H1 (cell line): ENCODE results near the gene UGT3A1. TPM values are rescaled to one million over a fixed set of nuclear protein-coding genes. Genes with fewer than 3 reads are reported as not detected.

Experiments
- BRCA1 ChIP-seq: IDR thresholded peaks from 2 replicates; pipeline ENCODE4 v1.6.1; 2012; ENCODE audit warnings: low read depth, low read length, improper control_type of control experiment
- RAD21 ChIP-seq, 2 experiments: IDR thresholded peaks in 1 of 2; conservative IDR thresholded peaks in 1 of 2; 2 replicates each; pipeline ENCODE4 v1.6.1; 2011; ENCODE audit warnings: low read depth in 2 of 2, low read length in 2 of 2, improper control_type of control experiment in 1 of 2, inconsistent platforms in 1 of 2, mild to moderate bottlenecking in 1 of 2, moderate library complexity in 1 of 2
- RBBP5 ChIP-seq: IDR thresholded peaks from 2 replicates; pipeline ENCODE4 v1.7.1; 2012; ENCODE audit warnings: low read depth, mild to moderate bottlenecking, inconsistent platforms, low read length, moderate library complexity, borderline replicate concordance
- RFX5 ChIP-seq: IDR thresholded peaks from 2 replicates; pipeline ENCODE4 v1.6.1; 2011; ENCODE audit warnings: low read depth, low read length, improper control_type of control experiment, borderline replicate concordance
- SP1 ChIP-seq: IDR thresholded peaks from 2 replicates; pipeline ENCODE4 v1.6.1; 2011; ENCODE audit warnings: low read depth, low read length
- SP4 ChIP-seq: IDR thresholded peaks from 2 replicates; pipeline ENCODE4 v1.6.1; 2012; ENCODE audit warnings: low read length, inconsistent platforms
- TAF1 ChIP-seq: IDR thresholded peaks from 2 replicates; pipeline ENCODE4 v1.6.1; 2011; ENCODE audit warnings: mild to moderate bottlenecking, low read depth, low read length
- polyA plus RNA-seq, 7 experiments: library from polyadenylated mRNA; depleted of rRNA in 3 of 7; stranded (reverse) in 5 of 7; unstranded in 2 of 7; fragments of >200 nt in 5 of 7; fragments of 200-250 nt in 2 of 7; gene quantifications; 1 replicate in 5 of 7; 2 replicates in 1 of 7; 4 replicates in 1 of 7; pipeline versions ENCODE4 v1.2.1 to v1.2.3, GENCODE V29; 2011 to 2013; ENCODE audit warnings: missing spikeins in 2 of 7, mixed read lengths in 2 of 7
- total RNA-seq: library from RNA; stranded (reverse); fragmentation: NEBNext Ultra II Directional; extraction: Animal tissue kit (Norgen Biotek cat#: 25700); gene quantifications from 2 replicates; pipeline ENCODE4 v1.2.1, GENCODE V29; 2021
- TF ChIP-seq, protein P1 (sequence below): fragments of 300-600 bp; sonication (generic); IDR thresholded peaks from 2 replicates; pipeline ENCODE4 v1.7.1; 2012; ENCODE audit warnings: low read length, moderate library complexity, mild to moderate bottlenecking, inconsistent platforms; ENCODE audit not compliant: insufficient replicate concordance

Gene UGT3A1
- total and polyA plus RNA-seq, 2 of the 8 experiments (the other 6 are each of a cell fraction or from before 2014, with no cell fraction given), result 2.4 to 3.4 TPM

DNA sequence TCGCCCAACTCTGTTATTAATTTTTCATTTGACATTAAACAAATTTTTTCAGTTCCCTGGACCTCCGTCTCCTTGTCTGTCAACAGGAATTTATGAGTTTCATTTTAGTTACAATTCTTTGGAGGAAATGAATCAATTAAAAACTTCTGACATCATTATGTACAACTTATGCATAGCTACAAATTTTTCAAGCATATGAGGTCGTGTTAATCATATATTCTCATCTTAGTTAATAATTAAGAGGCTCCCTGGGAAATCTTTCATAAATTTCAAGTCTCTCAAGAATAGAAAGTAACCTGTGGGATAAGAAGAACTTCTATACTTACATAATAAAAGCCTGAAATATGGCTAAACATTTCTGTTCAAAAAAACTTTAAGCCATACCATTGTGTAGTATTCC lies 3.4 kb downstream of the UGT3A1 start (continued):
- TF ChIP-seq, protein P1, sequence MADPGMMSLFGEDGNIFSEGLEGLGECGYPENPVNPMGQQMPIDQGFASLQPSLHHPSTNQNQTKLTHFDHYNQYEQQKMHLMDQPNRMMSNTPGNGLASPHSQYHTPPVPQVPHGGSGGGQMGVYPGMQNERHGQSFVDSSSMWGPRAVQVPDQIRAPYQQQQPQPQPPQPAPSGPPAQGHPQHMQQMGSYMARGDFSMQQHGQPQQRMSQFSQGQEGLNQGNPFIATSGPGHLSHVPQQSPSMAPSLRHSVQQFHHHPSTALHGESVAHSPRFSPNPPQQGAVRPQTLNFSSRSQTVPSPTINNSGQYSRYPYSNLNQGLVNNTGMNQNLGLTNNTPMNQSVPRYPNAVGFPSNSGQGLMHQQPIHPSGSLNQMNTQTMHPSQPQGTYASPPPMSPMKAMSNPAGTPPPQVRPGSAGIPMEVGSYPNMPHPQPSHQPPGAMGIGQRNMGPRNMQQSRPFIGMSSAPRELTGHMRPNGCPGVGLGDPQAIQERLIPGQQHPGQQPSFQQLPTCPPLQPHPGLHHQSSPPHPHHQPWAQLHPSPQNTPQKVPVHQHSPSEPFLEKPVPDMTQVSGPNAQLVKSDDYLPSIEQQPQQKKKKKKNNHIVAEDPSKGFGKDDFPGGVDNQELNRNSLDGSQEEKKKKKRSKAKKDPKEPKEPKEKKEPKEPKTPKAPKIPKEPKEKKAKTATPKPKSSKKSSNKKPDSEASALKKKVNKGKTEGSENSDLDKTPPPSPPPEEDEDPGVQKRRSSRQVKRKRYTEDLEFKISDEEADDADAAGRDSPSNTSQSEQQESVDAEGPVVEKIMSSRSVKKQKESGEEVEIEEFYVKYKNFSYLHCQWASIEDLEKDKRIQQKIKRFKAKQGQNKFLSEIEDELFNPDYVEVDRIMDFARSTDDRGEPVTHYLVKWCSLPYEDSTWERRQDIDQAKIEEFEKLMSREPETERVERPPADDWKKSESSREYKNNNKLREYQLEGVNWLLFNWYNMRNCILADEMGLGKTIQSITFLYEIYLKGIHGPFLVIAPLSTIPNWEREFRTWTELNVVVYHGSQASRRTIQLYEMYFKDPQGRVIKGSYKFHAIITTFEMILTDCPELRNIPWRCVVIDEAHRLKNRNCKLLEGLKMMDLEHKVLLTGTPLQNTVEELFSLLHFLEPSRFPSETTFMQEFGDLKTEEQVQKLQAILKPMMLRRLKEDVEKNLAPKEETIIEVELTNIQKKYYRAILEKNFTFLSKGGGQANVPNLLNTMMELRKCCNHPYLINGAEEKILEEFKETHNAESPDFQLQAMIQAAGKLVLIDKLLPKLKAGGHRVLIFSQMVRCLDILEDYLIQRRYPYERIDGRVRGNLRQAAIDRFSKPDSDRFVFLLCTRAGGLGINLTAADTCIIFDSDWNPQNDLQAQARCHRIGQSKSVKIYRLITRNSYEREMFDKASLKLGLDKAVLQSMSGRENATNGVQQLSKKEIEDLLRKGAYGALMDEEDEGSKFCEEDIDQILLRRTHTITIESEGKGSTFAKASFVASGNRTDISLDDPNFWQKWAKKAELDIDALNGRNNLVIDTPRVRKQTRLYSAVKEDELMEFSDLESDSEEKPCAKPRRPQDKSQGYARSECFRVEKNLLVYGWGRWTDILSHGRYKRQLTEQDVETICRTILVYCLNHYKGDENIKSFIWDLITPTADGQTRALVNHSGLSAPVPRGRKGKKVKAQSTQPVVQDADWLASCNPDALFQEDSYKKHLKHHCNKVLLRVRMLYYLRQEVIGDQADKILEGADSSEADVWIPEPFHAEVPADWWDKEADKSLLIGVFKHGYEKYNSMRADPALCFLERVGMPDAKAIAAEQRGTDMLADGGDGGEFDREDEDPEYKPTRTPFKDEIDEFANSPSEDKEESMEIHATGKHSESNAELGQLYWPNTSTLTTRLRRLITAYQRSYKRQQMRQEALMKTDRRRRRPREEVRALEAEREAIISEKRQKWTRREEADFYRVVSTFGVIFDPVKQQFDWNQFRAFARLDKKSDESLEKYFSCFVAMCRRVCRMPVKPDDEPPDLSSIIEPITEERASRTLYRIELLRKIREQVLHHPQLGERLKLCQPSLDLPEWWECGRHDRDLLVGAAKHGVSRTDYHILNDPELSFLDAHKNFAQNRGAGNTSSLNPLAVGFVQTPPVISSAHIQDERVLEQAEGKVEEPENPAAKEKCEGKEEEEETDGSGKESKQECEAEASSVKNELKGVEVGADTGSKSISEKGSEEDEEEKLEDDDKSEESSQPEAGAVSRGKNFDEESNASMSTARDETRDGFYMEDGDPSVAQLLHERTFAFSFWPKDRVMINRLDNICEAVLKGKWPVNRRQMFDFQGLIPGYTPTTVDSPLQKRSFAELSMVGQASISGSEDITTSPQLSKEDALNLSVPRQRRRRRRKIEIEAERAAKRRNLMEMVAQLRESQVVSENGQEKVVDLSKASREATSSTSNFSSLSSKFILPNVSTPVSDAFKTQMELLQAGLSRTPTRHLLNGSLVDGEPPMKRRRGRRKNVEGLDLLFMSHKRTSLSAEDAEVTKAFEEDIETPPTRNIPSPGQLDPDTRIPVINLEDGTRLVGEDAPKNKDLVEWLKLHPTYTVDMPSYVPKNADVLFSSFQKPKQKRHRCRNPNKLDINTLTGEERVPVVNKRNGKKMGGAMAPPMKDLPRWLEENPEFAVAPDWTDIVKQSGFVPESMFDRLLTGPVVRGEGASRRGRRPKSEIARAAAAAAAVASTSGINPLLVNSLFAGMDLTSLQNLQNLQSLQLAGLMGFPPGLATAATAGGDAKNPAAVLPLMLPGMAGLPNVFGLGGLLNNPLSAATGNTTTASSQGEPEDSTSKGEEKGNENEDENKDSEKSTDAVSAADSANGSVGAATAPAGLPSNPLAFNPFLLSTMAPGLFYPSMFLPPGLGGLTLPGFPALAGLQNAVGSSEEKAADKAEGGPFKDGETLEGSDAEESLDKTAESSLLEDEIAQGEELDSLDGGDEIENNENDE, result no peak
- TF ChIP-seq TAF1, result no peak
- TF ChIP-seq BRCA1, result no peak
- TF ChIP-seq SP4, result no peak
- TF ChIP-seq RBBP5, result no peak
- TF ChIP-seq SP1, result no peak
- TF ChIP-seq RAD21 (IDR thresholded peaks at IDR 0.05 in 1 of 2, conservative IDR thresholded peaks at IDR 0.05 in 1 of 2; ENCODE audit: low read depth in 2 of 2, low read length in 2 of 2), result no peak
- no peak for TF ChIP-seq RFX5
- TF ChIP-seq, all 59 proteins: peak for 0
